Sigmoid colon (tissue), 7 donors: ENCODE measurements around the gene MLXIP. TPM values are rescaled to one million over a fixed set of nuclear protein-coding genes. Genes with fewer than 3 reads are reported as not detected.

Source experiments
- DNase-seq: peaks from one replicate; pipeline ENCODE4 v3.0.0-alpha.2; 2019
- H3K27ac ChIP-seq, 4 donors: fragments of 200-600 bp; sonication (generic); one replicate each; pipeline ENCODE4 v1.5.1; 2016 to 2019; ENCODE audit warnings: mild to moderate bottlenecking in 1 of 4
- H3K27me3 ChIP-seq, 3 donors: fragments of 200-600 bp; sonication (generic); one replicate each; pipeline ENCODE4 v1.5.1; 2019; ENCODE audit warnings: mild to moderate bottlenecking in 1 of 3
- H3K36me3 ChIP-seq, 4 donors: fragments of 200-600 bp; sonication (generic); one replicate each; pipeline ENCODE4 v1.5.1; 2016 to 2019
- H3K4me1 ChIP-seq, 4 donors: fragments of 200-600 bp; sonication (generic); one replicate each; pipeline ENCODE4 v1.5.1; 2017 to 2019
- H3K4me3 ChIP-seq, 4 donors: fragments of 200-600 bp; sonication (generic); one replicate each; pipeline ENCODE4 v1.5.1; 2017 to 2019; ENCODE audit warnings: mild to moderate bottlenecking in 2 of 4, moderate library complexity in 1 of 4
- H3K9me3 ChIP-seq, 4 donors: fragments of 200-600 bp in 3 of 4; sonication (generic) in 3 of 4; one replicate each; pipeline versions ENCODE4 v1.5.1 to v1.6.1; 2013 to 2019
- EP300 ChIP-seq, 4 donors: sonication (generic); formaldehyde crosslinking; IDR thresholded peaks; one replicate each; pipeline ENCODE4 v1.6.1; 2017; ENCODE audit warnings: antibody characterized with exemption in 4 of 4
- POLR2A ChIP-seq, 2 donors: fragments of 450-650 bp; IDR thresholded peaks; one replicate each; pipeline ENCODE4 v1.6.1; 2016; ENCODE audit warnings: antibody characterized with exemption in 2 of 2, mild to moderate bottlenecking in 2 of 2, moderate library complexity in 2 of 2
- POLR2AphosphoS5 ChIP-seq, 4 donors: sonication (generic); formaldehyde crosslinking; IDR thresholded peaks; one replicate each; pipeline ENCODE4 v1.6.1; 2017; ENCODE audit warnings: antibody characterized with exemption in 4 of 4
- WGBS, 2 donors: extraction: QIAGEN DNeasy Blood & Tissue Kit; methylation state at CpG; one replicate each; pipeline ENCODE4 v1.1.7; 2013; 5-methylcytosine and 5-hydroxymethylcytosine counted together
- intact Hi-C: fragments of 100-400 bp; cut with DNase I; formaldehyde crosslinking; loops from one replicate; pipeline ENCODE4 v1.15.1; 2023
- polyA plus RNA-seq, 3 donors: library from polyadenylated mRNA; stranded (reverse); fragments of 200-250 nt; gene quantifications; one replicate each; pipeline ENCODE4 v1.2.3, GENCODE V29; 2013
- total RNA-seq, 4 donors: library from RNA; depleted of rRNA; stranded (reverse); fragments of >200 nt; gene quantifications; one replicate each; pipeline ENCODE4 v1.1.0, GENCODE V29; 2016
- TF ChIP-seq, protein P1 (sequence below), 4 experiments: fragments of 450-650 bp in 3 of 4; fragments of 200-600 bp in 1 of 4; IDR thresholded peaks; one replicate each; pipeline ENCODE4 v1.5.1; 2016 to 2019; ENCODE audit warnings: antibody characterized with exemption in 4 of 4, mild to moderate bottlenecking in 3 of 4, moderate library complexity in 2 of 4
- donor health status: healthy with polysubstance abuse.
- donor health status: Bipolar disorder and iron deficiency.
- donor health status: healthy.

The MLXIP gene
- total and polyA plus RNA-seq, 7 donors, result 15.6 to 141 (median 37.5) TPM

DNA sequence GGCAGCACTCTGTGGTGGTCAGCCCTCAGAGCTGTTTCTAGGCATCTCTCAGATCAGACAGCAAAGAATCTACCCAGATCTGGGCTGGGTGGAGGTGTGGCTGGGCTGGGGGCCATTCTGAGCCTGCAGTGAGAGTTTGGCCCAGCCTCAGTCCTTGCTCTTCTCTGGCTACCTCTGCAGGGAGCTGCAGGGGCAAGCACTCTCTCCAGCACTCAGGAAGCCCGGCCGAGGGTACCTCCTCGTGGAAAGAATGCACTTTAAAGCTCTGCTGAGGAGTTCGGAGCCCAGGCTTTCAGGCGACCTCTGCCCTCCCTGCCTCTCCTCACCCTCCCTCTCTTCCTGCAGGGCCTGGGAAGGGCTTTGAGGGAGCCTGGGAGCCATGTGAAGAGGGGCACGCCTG, 64.3 kb downstream of the MLXIP start:
- Histone ChIP-seq H3K9me3 (no peaks in the 10 kb centered on the region), H3K4me1 (no peaks in the 10 kb centered on the region), H3K27me3 (no peaks in the 10 kb centered on the region), H3K27ac (no peak overlapping the region), H3K36me3 (peaks cover 52 to 62% (median 56%) of the 10 kb centered on the region in 4 donors), H3K4me3 (no peak overlapping the region)
- no peak for DNase-seq
- WGBS, 2 donors, result 52 to 69% methylated on average over 6 of the region's 6 CpGs
- intact Hi-C loops, result no loop called here
- TF ChIP-seq POLR2A (IDR thresholded peaks at IDR 0.05) (no peak), EP300 (IDR thresholded peaks at IDR 0.05) (no peak), POLR2AphosphoS5 (IDR thresholded peaks at IDR 0.05) (no peak)
- TF ChIP-seq, protein P1, sequence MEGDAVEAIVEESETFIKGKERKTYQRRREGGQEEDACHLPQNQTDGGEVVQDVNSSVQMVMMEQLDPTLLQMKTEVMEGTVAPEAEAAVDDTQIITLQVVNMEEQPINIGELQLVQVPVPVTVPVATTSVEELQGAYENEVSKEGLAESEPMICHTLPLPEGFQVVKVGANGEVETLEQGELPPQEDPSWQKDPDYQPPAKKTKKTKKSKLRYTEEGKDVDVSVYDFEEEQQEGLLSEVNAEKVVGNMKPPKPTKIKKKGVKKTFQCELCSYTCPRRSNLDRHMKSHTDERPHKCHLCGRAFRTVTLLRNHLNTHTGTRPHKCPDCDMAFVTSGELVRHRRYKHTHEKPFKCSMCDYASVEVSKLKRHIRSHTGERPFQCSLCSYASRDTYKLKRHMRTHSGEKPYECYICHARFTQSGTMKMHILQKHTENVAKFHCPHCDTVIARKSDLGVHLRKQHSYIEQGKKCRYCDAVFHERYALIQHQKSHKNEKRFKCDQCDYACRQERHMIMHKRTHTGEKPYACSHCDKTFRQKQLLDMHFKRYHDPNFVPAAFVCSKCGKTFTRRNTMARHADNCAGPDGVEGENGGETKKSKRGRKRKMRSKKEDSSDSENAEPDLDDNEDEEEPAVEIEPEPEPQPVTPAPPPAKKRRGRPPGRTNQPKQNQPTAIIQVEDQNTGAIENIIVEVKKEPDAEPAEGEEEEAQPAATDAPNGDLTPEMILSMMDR (IDR thresholded peaks at IDR 0.05), result no peak

GRCh38 chr12:122144885-122145284, 66.3 kb downstream of the MLXIP start:
- peaks cover 0 to 12% (median 9%) of the 10 kb centered on the region in 4 donors for H3K4me1 ChIP-seq
- WGBS, 2 donors, result 96 to 97% methylated on average over 12 of the region's 12 CpGs
- H3K27ac ChIP-seq, result no peak overlapping the region
- DNase-seq, result no peak
- peaks cover 36 to 43% (median 40%) of the 10 kb centered on the region in 4 donors for H3K36me3 ChIP-seq
- TF ChIP-seq POLR2A (IDR thresholded peaks at IDR 0.05) (no peak), EP300 (IDR thresholded peaks at IDR 0.05) (no peak), POLR2AphosphoS5 (IDR thresholded peaks at IDR 0.05) (no peak)
- TF ChIP-seq, protein P1 (IDR thresholded peaks at IDR 0.05), result no peak
- intact Hi-C loops, result no loop called here
- H3K9me3 ChIP-seq, result no peaks in the 10 kb centered on the region
- H3K4me3 ChIP-seq, result no peak overlapping the region
- no peaks in the 10 kb centered on the region for H3K27me3 ChIP-seq

DNA sequence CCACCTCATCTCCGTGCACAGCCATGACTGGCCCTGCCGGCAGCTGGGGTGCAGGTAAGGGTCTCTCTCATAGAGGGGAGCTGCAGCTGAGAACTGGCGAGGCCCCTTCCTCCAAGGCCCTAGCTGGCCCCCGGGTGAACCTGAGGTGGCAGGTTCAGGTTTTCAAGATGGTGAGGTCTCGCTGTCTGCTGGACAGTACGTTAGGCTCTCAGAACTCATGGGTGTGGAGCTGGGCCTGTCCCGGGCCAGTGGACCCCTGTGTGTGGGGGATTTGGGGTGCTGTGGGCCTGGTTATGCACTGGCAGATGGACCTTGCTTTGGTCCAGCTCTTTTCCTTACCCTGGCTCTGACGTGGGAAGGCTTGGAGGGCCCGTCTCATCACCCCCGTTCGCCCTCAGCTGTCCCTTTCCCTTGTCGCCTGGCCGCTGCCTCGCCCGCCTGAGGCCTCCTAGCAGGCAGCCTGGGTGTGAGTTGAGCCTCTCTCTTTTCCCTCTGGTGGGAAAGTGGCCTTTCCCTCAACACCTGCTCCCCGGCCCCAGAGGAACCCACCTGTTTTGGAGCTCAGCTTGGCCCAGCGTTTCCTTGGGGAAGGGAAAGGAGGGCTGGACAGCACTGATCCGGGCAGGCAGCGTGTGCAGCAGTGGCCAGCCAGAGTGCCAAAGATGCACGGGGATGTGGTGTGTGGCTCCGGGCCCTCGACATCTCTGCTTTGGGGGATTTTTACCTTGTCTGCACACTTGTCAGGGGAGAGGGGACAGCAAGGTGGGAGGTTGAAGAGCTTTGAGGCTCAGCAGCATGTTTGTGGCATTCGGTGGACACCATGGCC, 67.2 kb downstream of the MLXIP start:
- TF ChIP-seq POLR2AphosphoS5 (IDR thresholded peaks at IDR 0.05) (no peak), POLR2A (IDR thresholded peaks at IDR 0.05) (no peak), EP300 (IDR thresholded peaks at IDR 0.05) (no peak)
- TF ChIP-seq, protein P1 (IDR thresholded peaks at IDR 0.05), result no peak
- no peak for DNase-seq
- 85 to 90% methylated on average over 23 of the region's 23 CpGs for WGBS, 2 donors
- Histone ChIP-seq H3K4me1 (peaks cover 0 to 12% (median 9%) of the 10 kb centered on the region in 4 donors), H3K36me3 (peaks cover 29 to 38% (median 32%) of the 10 kb centered on the region in 4 donors), H3K9me3 (no peaks in the 10 kb centered on the region), H3K27ac (no peak overlapping the region), H3K4me3 (no peak overlapping the region), H3K27me3 (no peaks in the 10 kb centered on the region)
- intact Hi-C loops, result no loop called here

GRCh38 chr12:122147514-122148290, 69.1 kb downstream of the MLXIP start:
- WGBS, 2 donors, result 49 to 83% methylated on average over 21 of the region's 21 CpGs
- Histone ChIP-seq H3K4me1 (peaks cover 0 to 12% (median 9%) of the 10 kb centered on the region in 4 donors), H3K9me3 (no peaks in the 10 kb centered on the region), H3K27me3 (no peaks in the 10 kb centered on the region), H3K27ac (peak overlapping the region in 1 of 4 donors; percentile 48), H3K36me3 (peaks cover 10 to 18% (median 12%) of the 10 kb centered on the region in 4 donors), H3K4me3 (no peak overlapping the region)
- intact Hi-C loops, result no loop called here
- no peak for DNase-seq
- TF ChIP-seq, protein P1 (IDR thresholded peaks at IDR 0.05), result no peak
- TF ChIP-seq POLR2A (IDR thresholded peaks at IDR 0.05) (no peak), EP300 (IDR thresholded peaks at IDR 0.05) (no peak), POLR2AphosphoS5 (IDR thresholded peaks at IDR 0.05) (peak in 2 of 4 donors; percentile 30 to 36)
